ENCODE results near the gene PRPF39.

Gene PRPF39

GRCh38 chr14:45065540-45065939 is 18.4 kb upstream of the PRPF39 start:
- no peak overlapping the region for H2AFZ ChIP-seq (ENCODE audit: insufficient read depth, low read length, poor library complexity)
- H4K12ac ChIP-seq (ENCODE audit: low read depth, low read length) = no peak overlapping the region
- no peak overlapping the region for H3K4me3 ChIP-seq (ENCODE audit: low read depth, low read length)
- no CpG with 5 or more reads among the region's 3 CpGs for WGBS (ENCODE audit: extremely low coverage, insufficient coverage, insufficient read length)
- no peak overlapping the region for H3K23ac ChIP-seq (ENCODE audit: low read length)
- H3K14ac ChIP-seq (ENCODE audit: low read length) = no peak overlapping the region
- H2AK5ac ChIP-seq (ENCODE audit: low read length) = no peak overlapping the region
- no peak overlapping the region for H3K27ac ChIP-seq (ENCODE audit: low read depth, low read length)
- peaks cover 0 to 3% of the 10 kb centered on the region in 2 experiments for H3K4me1 ChIP-seq (ENCODE audit: control insufficient read depth in 1 of 2, insufficient read depth in 2 of 2, low read length in 2 of 2)
- no peak overlapping the region for H3K4ac ChIP-seq (ENCODE audit: low read depth, low read length)
- no peak overlapping the region for H2BK12ac ChIP-seq (ENCODE audit: low read length)
- no peaks in the 10 kb centered on the region for H3K27me3 ChIP-seq (ENCODE audit: insufficient read depth, low read length)
- H4K8ac ChIP-seq (ENCODE audit: low read depth, low read length) = no peak overlapping the region
- no peak overlapping the region for H2BK120ac ChIP-seq (ENCODE audit: insufficient read depth, low read length, poor library complexity)
- H3K4me2 ChIP-seq (ENCODE audit: low read length) = peak overlapping the region; percentile 30
- H3K79me1 ChIP-seq (ENCODE audit: low read length) = no peaks in the 10 kb centered on the region
- no peak overlapping the region for H3K18ac ChIP-seq (ENCODE audit: low read length)
- no peak overlapping the region for H4K91ac ChIP-seq (ENCODE audit: low read depth, low read length)
- DNase-seq = no peak
- no peak overlapping the region for H3K9ac ChIP-seq (ENCODE audit: low read length)
- H3K36me3 ChIP-seq (ENCODE audit: control insufficient read depth in 1 of 2, insufficient read depth in 2 of 2, low read length in 2 of 2) = no peaks in the 10 kb centered on the region
- no peaks in the 10 kb centered on the region for H3K9me3 ChIP-seq (ENCODE audit: insufficient read depth, low read depth, low read length)
- no peaks in the 10 kb centered on the region for H3K79me2 ChIP-seq (ENCODE audit: control insufficient read depth, insufficient read depth, low read length, poor library complexity)
- no peak overlapping the region for H2BK5ac ChIP-seq (ENCODE audit: low read depth, low read length, poor library complexity)

GRCh38 chr14:45065956-45066355 is 18.0 kb upstream of the PRPF39 start:
- no peak overlapping the region for H4K8ac ChIP-seq (ENCODE audit: low read depth, low read length)
- no peaks in the 10 kb centered on the region for H3K9me3 ChIP-seq (ENCODE audit: insufficient read depth, low read depth, low read length)
- H3K14ac ChIP-seq (ENCODE audit: low read length) = no peak overlapping the region
- H2BK12ac ChIP-seq (ENCODE audit: low read length) = no peak overlapping the region
- H3K79me2 ChIP-seq (ENCODE audit: control insufficient read depth, insufficient read depth, low read length, poor library complexity) = no peaks in the 10 kb centered on the region
- no peak overlapping the region for H3K23ac ChIP-seq (ENCODE audit: low read length)
- no peaks in the 10 kb centered on the region for H3K27me3 ChIP-seq (ENCODE audit: insufficient read depth, low read length)
- H4K91ac ChIP-seq (ENCODE audit: low read depth, low read length) = no peak overlapping the region
- no peak overlapping the region for H3K4me3 ChIP-seq (ENCODE audit: low read depth, low read length)
- WGBS (ENCODE audit: extremely low coverage, insufficient coverage, insufficient read length) = no CpG with 5 or more reads among the region's 2 CpGs
- H2BK5ac ChIP-seq (ENCODE audit: low read depth, low read length, poor library complexity) = no peak overlapping the region
- H3K18ac ChIP-seq (ENCODE audit: low read length) = no peak overlapping the region
- no peaks in the 10 kb centered on the region for H3K79me1 ChIP-seq (ENCODE audit: low read length)
- H3K36me3 ChIP-seq (ENCODE audit: control insufficient read depth in 1 of 2, insufficient read depth in 2 of 2, low read length in 2 of 2) = no peaks in the 10 kb centered on the region
- DNase-seq = no peak
- no peak overlapping the region for H2AK5ac ChIP-seq (ENCODE audit: low read length)
- H3K4me2 ChIP-seq (ENCODE audit: low read length) = peak overlapping the region; percentile 30
- H3K9ac ChIP-seq (ENCODE audit: low read length) = no peak overlapping the region
- H3K4me1 ChIP-seq (ENCODE audit: control insufficient read depth in 1 of 2, insufficient read depth in 2 of 2, low read length in 2 of 2) = peaks cover 0 to 3% of the 10 kb centered on the region in 2 experiments
- no peak overlapping the region for H2AFZ ChIP-seq (ENCODE audit: insufficient read depth, low read length, poor library complexity)
- H2BK120ac ChIP-seq (ENCODE audit: insufficient read depth, low read length, poor library complexity) = no peak overlapping the region
- no peak overlapping the region for H3K27ac ChIP-seq (ENCODE audit: low read depth, low read length)
- H3K4ac ChIP-seq (ENCODE audit: low read depth, low read length) = no peak overlapping the region
- no peak overlapping the region for H4K12ac ChIP-seq (ENCODE audit: low read depth, low read length)

GRCh38 chr14:45066667-45067066 is 17.2 kb upstream of the PRPF39 start:
- Histone ChIP-seq H2AFZ (ENCODE audit: insufficient read depth, low read length, poor library complexity) (no peak overlapping the region), H3K36me3 (ENCODE audit: control insufficient read depth in 1 of 2, insufficient read depth in 2 of 2, low read length in 2 of 2) (no peaks in the 10 kb centered on the region), H2BK5ac (ENCODE audit: low read depth, low read length, poor library complexity) (no peak overlapping the region), H4K12ac (ENCODE audit: low read depth, low read length) (no peak overlapping the region), H3K4me1 (ENCODE audit: control insufficient read depth in 1 of 2, insufficient read depth in 2 of 2, low read length in 2 of 2) (peaks cover 0 to 3% of the 10 kb centered on the region in 2 experiments), H3K79me1 (ENCODE audit: low read length) (no peaks in the 10 kb centered on the region), H3K18ac (ENCODE audit: low read length) (no peak overlapping the region), H3K27ac (ENCODE audit: low read depth, low read length) (no peak overlapping the region), H3K9ac (ENCODE audit: low read length) (no peak overlapping the region), H3K9me3 (ENCODE audit: insufficient read depth, low read depth, low read length) (no peaks in the 10 kb centered on the region), H3K79me2 (ENCODE audit: control insufficient read depth, insufficient read depth, low read length, poor library complexity) (no peaks in the 10 kb centered on the region), H3K4me2 (ENCODE audit: low read length) (no peak overlapping the region), H3K4ac (ENCODE audit: low read depth, low read length) (no peak overlapping the region), H2AK5ac (ENCODE audit: low read length) (no peak overlapping the region), H3K23ac (ENCODE audit: low read length) (no peak overlapping the region), H3K14ac (ENCODE audit: low read length) (no peak overlapping the region), H2BK12ac (ENCODE audit: low read length) (no peak overlapping the region), H4K8ac (ENCODE audit: low read depth, low read length) (no peak overlapping the region), H3K4me3 (ENCODE audit: low read depth, low read length) (no peak overlapping the region), H3K27me3 (ENCODE audit: insufficient read depth, low read length) (no peaks in the 10 kb centered on the region), H2BK120ac (ENCODE audit: insufficient read depth, low read length, poor library complexity) (no peak overlapping the region), H4K91ac (ENCODE audit: low read depth, low read length) (no peak overlapping the region)
- no CpG with 5 or more reads among the region's 3 CpGs for WGBS (ENCODE audit: extremely low coverage, insufficient coverage, insufficient read length)
- DNase-seq = no peak

GRCh38 chr14:45068396-45068795 is 15.5 kb upstream of the PRPF39 start:
- Histone ChIP-seq H2BK12ac (ENCODE audit: low read length) (no peak overlapping the region), H2AK5ac (ENCODE audit: low read length) (no peak overlapping the region), H2BK120ac (ENCODE audit: insufficient read depth, low read length, poor library complexity) (no peak overlapping the region), H3K23ac (ENCODE audit: low read length) (no peak overlapping the region), H4K12ac (ENCODE audit: low read depth, low read length) (no peak overlapping the region), H4K91ac (ENCODE audit: low read depth, low read length) (no peak overlapping the region), H3K9me3 (ENCODE audit: insufficient read depth, low read depth, low read length) (no peaks in the 10 kb centered on the region), H3K79me2 (ENCODE audit: control insufficient read depth, insufficient read depth, low read length, poor library complexity) (no peaks in the 10 kb centered on the region), H3K4me1 (ENCODE audit: control insufficient read depth in 1 of 2, insufficient read depth in 2 of 2, low read length in 2 of 2) (peaks cover 0 to 6% of the 10 kb centered on the region in 2 experiments), H3K9ac (ENCODE audit: low read length) (no peak overlapping the region), H3K4me2 (ENCODE audit: low read length) (no peak overlapping the region), H3K79me1 (ENCODE audit: low read length) (no peaks in the 10 kb centered on the region), H3K27me3 (ENCODE audit: insufficient read depth, low read length) (no peaks in the 10 kb centered on the region), H3K4ac (ENCODE audit: low read depth, low read length) (no peak overlapping the region), H3K18ac (ENCODE audit: low read length) (no peak overlapping the region), H4K8ac (ENCODE audit: low read depth, low read length) (no peak overlapping the region), H3K4me3 (ENCODE audit: low read depth, low read length) (no peak overlapping the region), H3K14ac (ENCODE audit: low read length) (no peak overlapping the region), H2AFZ (ENCODE audit: insufficient read depth, low read length, poor library complexity) (no peak overlapping the region), H2BK5ac (ENCODE audit: low read depth, low read length, poor library complexity) (no peak overlapping the region), H3K36me3 (ENCODE audit: control insufficient read depth in 1 of 2, insufficient read depth in 2 of 2, low read length in 2 of 2) (no peaks in the 10 kb centered on the region), H3K27ac (ENCODE audit: low read depth, low read length) (no peak overlapping the region)
- DNase-seq = peak; percentile 77 to 95
- WGBS (ENCODE audit: extremely low coverage, insufficient coverage, insufficient read length) = no CpG with 5 or more reads among the region's 3 CpGs
